Muscle of back (tissue), 11 donors: ENCODE data around the gene FAM76A. TPM values are rescaled to one million over a fixed set of nuclear protein-coding genes. Genes with fewer than 3 reads are reported as not detected.

Source experiments
- DNase-seq, 3 donors: peaks; one replicate each; pipeline versions ENCODE4 v3.0.0 to v3.0.0-alpha.2; 2013
- polyA plus RNA-seq, 10 donors: library from polyadenylated mRNA; unstranded; fragments of 120-200 nt; gene quantifications; one replicate each; pipeline ENCODE4 v1.2.1, GENCODE V29; 2013; ENCODE audit not compliant: insufficient read length in 10 of 10

Gene FAM76A
- polyA plus RNA-seq, 10 donors = 14.4 to 32.6 (median 19.2) TPM

GRCh38 chr1:27719286-27720251 lies 6.2 kb upstream of the FAM76A start:
- no peak for DNase-seq

- peak in 2 of 3 donors; percentile 26 to 59 for DNase-seq
These were observed 794 bp upstream of the FAM76A start for GRCh38 chr1:27724961-27725373.

GRCh38 chr1:27726173-27727044 lies 648 bp downstream of the FAM76A start:
- peak in 2 of 3 donors; percentile 11 to 54 for DNase-seq

GRCh38 chr1:27727126-27727525 lies 1.4 kb downstream of the FAM76A start:
- peak in 1 of 3 donors; percentile 9 for DNase-seq

- no peak for DNase-seq
These were observed 10.5 kb downstream of the FAM76A start for GRCh38 chr1:27736252-27736651.

- DNase-seq = no peak
These were observed 15.4 kb downstream of the FAM76A start for GRCh38 chr1:27741121-27741520.

GRCh38 chr1:27744556-27744955 lies 18.8 kb downstream of the FAM76A start:
- no peak for DNase-seq

- DNase-seq = no peak
These were observed 19.7 kb downstream of the FAM76A start for GRCh38 chr1:27745466-27745865.

- DNase-seq = no peak
These were observed 26.6 kb downstream of the FAM76A start for GRCh38 chr1:27752360-27752759.

- DNase-seq = no peak
These were observed 29.5 kb downstream of the FAM76A start for GRCh38 chr1:27755286-27755685.

GRCh38 chr1:27755865-27756264 lies 30.1 kb downstream of the FAM76A start:
- no peak for DNase-seq

GRCh38 chr1:27759236-27759635 lies 33.5 kb downstream of the FAM76A start:
- no peak for DNase-seq

GRCh38 chr1:27760426-27760825 lies 34.7 kb downstream of the FAM76A start:
- DNase-seq = peak in 2 of 3 donors; percentile 10 to 31

GRCh38 chr1:27762033-27762432 lies 36.3 kb downstream of the FAM76A start:
- no peak for DNase-seq

- no peak for DNase-seq
These were observed 37.6 kb downstream of the FAM76A start for GRCh38 chr1:27763358-27763757.

- DNase-seq = no peak
These were observed 44.6 kb downstream of the FAM76A start for GRCh38 chr1:27770293-27770830.

- DNase-seq = peak; percentile 25 to 83 (median 64)
These were observed 46.5 kb downstream of the FAM76A start for GRCh38 chr1:27772036-27772931.

- peak; percentile 100 for DNase-seq
These were observed 47.4 kb downstream of the FAM76A start, which contains the start of gene STX12 for GRCh38 chr1:27772932-27773825. Gene STX12 (plus strand): TSS chr1:27773219. CDS start chr1:27773308, 89 bp downstream.

GRCh38 chr1:27773826-27774445 lies 48.2 kb downstream of the FAM76A start:
- peak in 2 of 3 donors; percentile 10 to 35 for DNase-seq
